ENCODE results near the gene CCDC177.

DNA sequence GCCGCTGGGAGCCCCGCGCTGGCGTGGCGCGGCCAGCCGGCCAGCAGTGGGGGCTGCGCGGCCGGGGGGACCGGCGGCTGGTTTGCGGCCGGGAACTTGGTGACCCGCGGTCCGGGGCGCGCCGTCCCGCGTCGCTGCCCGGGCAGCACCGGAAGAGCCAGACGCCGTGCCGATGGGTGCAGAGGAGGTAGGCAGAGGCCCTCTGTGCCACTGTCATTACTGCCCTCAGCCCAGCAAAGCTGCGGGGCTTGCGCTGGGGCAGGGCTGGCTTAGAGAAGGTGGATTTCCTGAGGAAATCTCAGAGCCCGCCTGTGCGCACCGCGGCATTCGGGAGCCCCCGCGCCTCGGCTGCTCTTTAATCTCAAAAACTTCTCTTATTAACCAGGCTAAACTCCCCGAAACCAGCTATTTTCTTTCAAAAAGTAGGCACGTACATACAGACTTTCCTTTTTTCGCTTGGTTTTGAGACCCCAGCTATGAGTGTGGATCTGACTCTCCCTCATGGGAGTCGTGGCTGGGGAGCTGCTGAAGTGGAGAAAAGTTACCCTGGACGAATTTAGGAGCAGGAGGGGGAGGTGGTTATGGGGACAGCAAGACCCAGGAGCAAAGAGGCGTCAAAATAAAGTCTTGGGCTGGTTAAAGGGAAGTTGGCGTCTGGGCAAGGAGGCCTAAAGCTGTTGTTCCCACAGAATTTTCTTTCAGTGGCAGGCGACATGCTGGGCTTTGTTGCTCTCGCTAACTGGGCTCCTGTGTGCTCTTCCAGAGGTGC lies 37.5 kb upstream of the CCDC177 start:
- no peak for TF ChIP-seq TP53 (CRISPR knock-in tag; IDR thresholded peaks at IDR 0.05)
- no peak for TF ChIP-seq CTCF (IDR thresholded peaks at IDR 0.05)
- no peak; a peak in 1 of 5 replicates for TF ChIP-seq RAD21 (conservative IDR thresholded peaks at IDR 0.05 in 1 of 2, IDR thresholded peaks at IDR 0.05 in 1 of 2)
- TF ChIP-seq POLR2A (IDR thresholded peaks at IDR 0.05; ENCODE audit: low read length), result no peak
- no peak for TF ChIP-seq HDAC2 (IDR thresholded peaks at IDR 0.05)
- no peak for TF ChIP-seq CEBPB (IDR thresholded peaks at IDR 0.05)
- TF ChIP-seq CBX8 (IDR thresholded peaks at IDR 0.05), result no peak
- TF ChIP-seq, protein P1, sequence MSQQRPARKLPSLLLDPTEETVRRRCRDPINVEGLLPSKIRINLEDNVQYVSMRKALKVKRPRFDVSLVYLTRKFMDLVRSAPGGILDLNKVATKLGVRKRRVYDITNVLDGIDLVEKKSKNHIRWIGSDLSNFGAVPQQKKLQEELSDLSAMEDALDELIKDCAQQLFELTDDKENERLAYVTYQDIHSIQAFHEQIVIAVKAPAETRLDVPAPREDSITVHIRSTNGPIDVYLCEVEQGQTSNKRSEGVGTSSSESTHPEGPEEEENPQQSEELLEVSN (IDR thresholded peaks at IDR 0.05; ENCODE audit: borderline replicate concordance, low read depth), result no peak
- no peak for TF ChIP-seq MAX (IDR thresholded peaks at IDR 0.05)
- TF ChIP-seq, protein P2, sequence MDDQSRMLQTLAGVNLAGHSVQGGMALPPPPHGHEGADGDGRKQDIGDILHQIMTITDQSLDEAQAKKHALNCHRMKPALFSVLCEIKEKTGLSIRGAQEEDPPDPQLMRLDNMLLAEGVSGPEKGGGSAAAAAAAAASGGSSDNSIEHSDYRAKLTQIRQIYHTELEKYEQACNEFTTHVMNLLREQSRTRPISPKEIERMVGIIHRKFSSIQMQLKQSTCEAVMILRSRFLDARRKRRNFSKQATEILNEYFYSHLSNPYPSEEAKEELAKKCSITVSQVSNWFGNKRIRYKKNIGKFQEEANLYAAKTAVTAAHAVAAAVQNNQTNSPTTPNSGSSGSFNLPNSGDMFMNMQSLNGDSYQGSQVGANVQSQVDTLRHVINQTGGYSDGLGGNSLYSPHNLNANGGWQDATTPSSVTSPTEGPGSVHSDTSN (IDR thresholded peaks at IDR 0.05), result no peak
- no peak for TF ChIP-seq RFX5 (IDR thresholded peaks at IDR 0.05)
